HG03139 (cell line): Measurements from ENCODE around the gene HDHD2.

Experiments
- ATAC-seq: cut with Tn5 transposase; IDR thresholded peaks from one replicate; pipeline ENCODE4 v1.9.1; 2021; ENCODE audit not compliant: unreplicated experiment

Gene HDHD2

GRCh38 chr18:47075098-47075883, 75.0 kb downstream of the HDHD2 start:
- ATAC-seq: no peak

- ATAC-seq: no peak
Measured at GRCh38 chr18:47067648-47068047, 82.7 kb downstream of the HDHD2 start.

- no peak for ATAC-seq
Measured at GRCh38 chr18:47063096-47063495, 87.2 kb downstream of the HDHD2 start.

GRCh38 chr18:47062471-47062870, 87.8 kb downstream of the HDHD2 start:
- ATAC-seq: no peak
